ENCODE measurements around the gene TRANK1. TPM values are rescaled to one million over a fixed set of nuclear protein-coding genes. Genes with fewer than 3 reads are reported as not detected.
"Not testable (repeated sequence)": the region's sequence is repeated elsewhere in the genome, so short reads cannot be mapped to it uniquely, and the experiment has no call there.

TRANK1 gene
- total and polyA plus RNA-seq, 2 experiments from 2014 or later, result 1.8 to 6.7 TPM

GRCh38 chr3:36891701-36892160 lies 53.1 kb downstream of the TRANK1 start (continued):
- TF ChIP-seq REST (IDR thresholded peaks at IDR 0.05; ENCODE audit: unreplicated experiment), result no peak
- TF ChIP-seq EZH2 (IDR thresholded peaks at IDR 0.05; ENCODE audit: low read depth, unreplicated experiment), result no peak

- not testable (repeated sequence) for H3F3A ChIP-seq (replicated peaks; ENCODE audit: low read depth); H3K4me1 ChIP-seq (ENCODE audit: insufficient read depth); H3K4me3 ChIP-seq; H3K27me3 Mint-ChIP-seq (ENCODE audit: insufficient read depth, low read depth, poor library complexity); H3K4me3 Mint-ChIP-seq; H3K27me3 ChIP-seq (ENCODE audit: insufficient read depth); H3K9me2 ChIP-seq (ENCODE audit: insufficient read depth); ATAC-seq; H3K36me3 Mint-ChIP-seq (ENCODE audit: low read depth); H3K4me2 ChIP-seq; H3K9me3 Mint-ChIP-seq; H3K36me3 ChIP-seq (ENCODE audit: insufficient read depth); H2AFZ ChIP-seq; DNase-seq (ENCODE audit: low spot score); H3K27ac Mint-ChIP-seq; H3K27ac ChIP-seq (ENCODE audit: low read depth); H3K79me2 ChIP-seq (replicated peaks; ENCODE audit: insufficient read depth); H4K20me1 ChIP-seq (replicated peaks; ENCODE audit: insufficient read depth)
- H3K4me1 Mint-ChIP-seq, result peaks cover 18% of the 10 kb centered on the region
Measured at GRCh38 chr3:36891097-36891496, 53.8 kb downstream of the TRANK1 start.

- peak; percentile 72 for ATAC-seq
- Mint-ChIP-seq H3K27ac (no peak overlapping the region), H3K4me3 (no peak overlapping the region), H3K27me3 (ENCODE audit: insufficient read depth, low read depth, poor library complexity) (peaks cover 2% of the 10 kb centered on the region), H3K4me1 (peaks cover 18% of the 10 kb centered on the region), H3K9me3 (no peaks in the 10 kb centered on the region), H3K36me3 (ENCODE audit: low read depth) (no peaks in the 10 kb centered on the region; the same call in 2 of the 3 replicates)
- no peaks in the 10 kb centered on the region for H3K79me2 ChIP-seq (replicated peaks; ENCODE audit: insufficient read depth)
- H3K27me3 ChIP-seq (ENCODE audit: insufficient read depth), result no peaks in the 10 kb centered on the region
- no peak overlapping the region for H2AFZ ChIP-seq
- peaks cover 5% of the 10 kb centered on the region for H3K4me1 ChIP-seq (ENCODE audit: insufficient read depth)
- H4K20me1 ChIP-seq (replicated peaks; ENCODE audit: insufficient read depth), result no peaks in the 10 kb centered on the region
- no peak for TF ChIP-seq CTCF (conservative IDR thresholded peaks at IDR 0.05; ENCODE audit: low read depth in 2 of 2)
- no peak for TF ChIP-seq CREB1 (CRISPR knock-in tag; IDR thresholded peaks at IDR 0.05; ENCODE audit: low read depth)
- TF ChIP-seq ETS1 (IDR thresholded peaks at IDR 0.05), result no peak
- no peak for TF ChIP-seq STAT1 (IDR thresholded peaks at IDR 0.05; ENCODE audit: unreplicated experiment)
- TF ChIP-seq ZNF114 (CRISPR knock-in tag; IDR thresholded peaks at IDR 0.05), result no peak
- TF ChIP-seq ZNF331 (CRISPR knock-in tag; IDR thresholded peaks at IDR 0.05; ENCODE audit: low read depth), result no peak
- TF ChIP-seq REST (IDR thresholded peaks at IDR 0.05; ENCODE audit: unreplicated experiment), result no peak
- no peak overlapping the region for H3K4me2 ChIP-seq
- H3K27ac ChIP-seq (ENCODE audit: low read depth), result no peak overlapping the region
- H3K4me3 ChIP-seq, result no peak overlapping the region
- no peaks in the 10 kb centered on the region for H3K9me2 ChIP-seq (ENCODE audit: insufficient read depth)
- DNase-seq (ENCODE audit: low spot score), result peak; percentile 23
- H3K36me3 ChIP-seq (ENCODE audit: insufficient read depth), result no peaks in the 10 kb centered on the region
- H3F3A ChIP-seq (replicated peaks; ENCODE audit: low read depth), result no peaks in the 10 kb centered on the region
Measured at GRCh38 chr3:36890261-36890660, 54.6 kb downstream of the TRANK1 start.
